GM10266 (cell line): ENCODE measurements around the gene TSPAN13.

Experiments used
- DNase-seq: peaks from one replicate; pipeline ENCODE4 v3.0.0; 2012; ENCODE audit errors: extremely low spot score
- TF ChIP-seq, protein P1 (sequence below): IDR thresholded peaks from 2 replicates; pipeline ENCODE4 v1.5.1; 2012; ENCODE audit warnings: mild to moderate bottlenecking, low read depth; ENCODE audit not compliant: control insufficient read depth, insufficient read depth; ENCODE audit errors: missing control alignments

Gene TSPAN13

DNA sequence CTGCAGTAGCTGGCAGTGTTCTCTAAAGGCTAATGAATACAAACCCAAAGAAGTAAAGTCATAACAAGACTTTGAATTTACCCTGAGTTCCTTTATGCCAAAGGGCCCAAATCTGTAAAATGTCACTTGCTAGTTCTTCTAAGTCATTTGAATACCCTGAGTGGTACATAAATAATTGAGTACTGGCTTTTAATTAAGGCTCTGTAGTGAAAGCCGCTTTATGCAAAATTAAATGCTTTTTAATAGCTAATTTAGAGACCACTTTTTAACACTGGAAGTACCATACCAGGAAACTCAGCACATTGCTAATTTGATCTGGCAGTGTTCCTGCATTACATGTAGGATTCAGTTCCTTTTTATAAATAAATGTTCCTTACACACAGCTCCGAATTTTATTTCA, 24.0 kb upstream of the TSPAN13 start:
- no peak for DNase-seq
- TF ChIP-seq, protein P1, sequence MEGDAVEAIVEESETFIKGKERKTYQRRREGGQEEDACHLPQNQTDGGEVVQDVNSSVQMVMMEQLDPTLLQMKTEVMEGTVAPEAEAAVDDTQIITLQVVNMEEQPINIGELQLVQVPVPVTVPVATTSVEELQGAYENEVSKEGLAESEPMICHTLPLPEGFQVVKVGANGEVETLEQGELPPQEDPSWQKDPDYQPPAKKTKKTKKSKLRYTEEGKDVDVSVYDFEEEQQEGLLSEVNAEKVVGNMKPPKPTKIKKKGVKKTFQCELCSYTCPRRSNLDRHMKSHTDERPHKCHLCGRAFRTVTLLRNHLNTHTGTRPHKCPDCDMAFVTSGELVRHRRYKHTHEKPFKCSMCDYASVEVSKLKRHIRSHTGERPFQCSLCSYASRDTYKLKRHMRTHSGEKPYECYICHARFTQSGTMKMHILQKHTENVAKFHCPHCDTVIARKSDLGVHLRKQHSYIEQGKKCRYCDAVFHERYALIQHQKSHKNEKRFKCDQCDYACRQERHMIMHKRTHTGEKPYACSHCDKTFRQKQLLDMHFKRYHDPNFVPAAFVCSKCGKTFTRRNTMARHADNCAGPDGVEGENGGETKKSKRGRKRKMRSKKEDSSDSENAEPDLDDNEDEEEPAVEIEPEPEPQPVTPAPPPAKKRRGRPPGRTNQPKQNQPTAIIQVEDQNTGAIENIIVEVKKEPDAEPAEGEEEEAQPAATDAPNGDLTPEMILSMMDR, result no peak

DNA sequence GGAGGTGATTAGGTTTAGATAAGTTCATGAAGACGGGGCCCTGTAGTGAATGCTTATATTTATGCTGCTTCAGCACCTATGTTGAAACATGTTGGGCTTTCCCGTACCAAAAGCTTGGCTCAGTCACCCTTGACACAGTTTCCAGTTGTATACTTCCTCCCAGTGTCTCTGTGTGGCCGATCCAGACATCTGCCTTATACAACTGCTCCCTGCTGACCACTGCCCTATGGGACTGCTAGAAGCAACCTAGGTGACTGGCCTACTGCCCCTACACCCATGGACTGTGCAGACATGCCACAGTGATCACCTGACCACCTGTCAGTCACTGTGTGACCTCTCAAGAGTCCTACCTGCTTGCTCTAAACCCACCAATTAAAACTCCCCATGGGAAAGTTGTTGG, 22.6 kb upstream of the TSPAN13 start:
- no peak for DNase-seq

DNA sequence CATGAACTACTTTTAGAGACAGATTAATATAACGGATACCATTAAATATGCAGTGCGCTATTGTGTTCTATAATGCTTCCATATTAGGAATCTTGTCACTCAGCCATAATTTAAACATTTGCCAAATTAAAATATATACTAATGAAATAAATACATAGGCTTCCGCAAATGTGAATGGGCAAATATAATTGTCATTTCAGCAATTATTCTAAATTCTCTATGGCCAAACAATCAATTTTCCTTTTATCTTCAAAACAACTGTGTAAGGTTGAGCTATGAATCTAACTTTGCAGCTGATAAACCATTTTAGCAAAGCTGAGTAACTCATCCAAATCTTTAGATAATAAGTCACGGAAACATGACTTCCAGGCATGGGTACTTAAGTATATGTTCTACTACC, 20.7 kb upstream of the TSPAN13 start:
- TF ChIP-seq, protein P1, result no peak
- DNase-seq, result no peak

More for the DNA sequence above, 22.6 kb upstream of the TSPAN13 start:
- TF ChIP-seq, protein P1, result no peak

DNA sequence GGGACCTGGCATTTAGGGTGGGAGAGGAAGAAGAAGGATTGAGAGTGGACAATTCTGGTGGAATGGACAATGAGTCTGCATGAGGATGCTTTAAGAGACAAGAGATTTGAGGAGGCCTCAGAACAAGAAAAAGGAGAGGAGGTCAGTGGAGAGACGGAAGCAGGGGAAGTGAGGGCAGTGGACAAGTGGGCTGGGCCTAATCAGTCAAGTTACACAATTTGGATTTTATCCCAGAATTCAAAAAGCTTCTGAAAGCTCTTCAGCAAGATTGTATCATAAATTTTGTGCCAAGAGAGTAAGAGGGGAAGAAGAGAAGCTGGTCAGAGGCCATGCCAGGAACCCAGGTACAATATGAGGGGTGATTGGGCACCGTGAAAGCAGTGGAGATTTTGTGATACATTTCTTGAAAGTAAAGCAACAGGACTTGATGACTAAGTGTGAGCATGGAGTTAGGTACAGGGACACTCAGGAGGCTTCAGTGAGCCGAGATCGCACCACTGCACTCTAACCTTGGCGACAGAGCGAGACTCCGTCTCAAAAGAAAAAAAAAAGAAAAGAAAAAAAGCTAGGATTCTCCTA, 19.3 kb upstream of the TSPAN13 start:
- TF ChIP-seq, protein P1, result no peak
- no peak for DNase-seq

DNA sequence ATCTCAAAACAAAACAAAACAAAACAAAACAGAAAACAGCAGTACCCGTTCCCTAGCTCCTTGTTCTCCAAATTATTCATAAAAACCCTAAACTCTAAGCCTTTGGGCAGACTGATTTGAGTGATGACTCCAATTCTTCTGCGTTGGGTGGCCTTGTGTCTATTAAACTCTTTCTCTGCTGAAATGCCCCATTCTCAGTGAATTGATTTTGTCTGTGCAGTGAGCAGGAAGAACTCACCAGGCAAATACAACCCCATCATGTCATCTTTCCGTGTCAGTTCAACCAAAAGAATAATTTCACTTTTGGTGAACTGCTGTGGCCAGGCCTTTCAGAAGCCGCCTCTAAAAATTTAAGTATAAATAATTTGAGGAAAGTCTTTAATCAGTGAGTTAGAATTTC, 18.5 kb upstream of the TSPAN13 start:
- DNase-seq, result no peak
- TF ChIP-seq, protein P1, result no peak

DNA sequence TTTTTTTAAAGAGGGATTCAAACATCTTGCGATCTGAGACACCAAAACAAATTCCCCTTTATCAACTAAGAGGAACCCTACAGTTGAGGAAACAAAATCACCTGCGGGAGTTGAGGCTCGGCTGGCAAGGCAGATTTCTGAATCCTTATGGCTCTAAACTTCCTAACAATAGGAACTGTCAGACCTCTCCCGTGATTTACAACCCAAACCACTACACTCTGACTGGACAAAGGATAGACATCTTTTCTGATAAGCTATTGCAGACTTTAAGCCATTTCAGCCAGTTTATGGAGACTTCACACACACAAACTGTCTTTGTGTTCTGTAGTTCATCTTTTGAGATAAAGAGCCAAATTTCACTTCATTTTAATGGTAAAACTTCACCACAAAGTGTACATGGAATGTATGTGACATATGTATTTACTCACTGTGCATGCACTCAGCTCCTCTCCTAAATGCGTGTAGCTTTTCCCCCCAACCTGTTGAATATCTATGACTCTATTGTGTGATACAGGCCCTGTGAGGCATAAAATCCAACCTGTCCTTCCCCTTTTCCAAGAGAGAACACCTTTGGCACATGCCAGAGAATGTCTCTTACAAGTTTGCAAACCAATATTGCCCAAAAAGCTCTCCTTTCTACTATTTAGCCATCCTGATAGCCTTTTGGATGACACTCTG, 15.4 kb upstream of the TSPAN13 start:
- TF ChIP-seq, protein P1, result no peak
- no peak for DNase-seq

DNA sequence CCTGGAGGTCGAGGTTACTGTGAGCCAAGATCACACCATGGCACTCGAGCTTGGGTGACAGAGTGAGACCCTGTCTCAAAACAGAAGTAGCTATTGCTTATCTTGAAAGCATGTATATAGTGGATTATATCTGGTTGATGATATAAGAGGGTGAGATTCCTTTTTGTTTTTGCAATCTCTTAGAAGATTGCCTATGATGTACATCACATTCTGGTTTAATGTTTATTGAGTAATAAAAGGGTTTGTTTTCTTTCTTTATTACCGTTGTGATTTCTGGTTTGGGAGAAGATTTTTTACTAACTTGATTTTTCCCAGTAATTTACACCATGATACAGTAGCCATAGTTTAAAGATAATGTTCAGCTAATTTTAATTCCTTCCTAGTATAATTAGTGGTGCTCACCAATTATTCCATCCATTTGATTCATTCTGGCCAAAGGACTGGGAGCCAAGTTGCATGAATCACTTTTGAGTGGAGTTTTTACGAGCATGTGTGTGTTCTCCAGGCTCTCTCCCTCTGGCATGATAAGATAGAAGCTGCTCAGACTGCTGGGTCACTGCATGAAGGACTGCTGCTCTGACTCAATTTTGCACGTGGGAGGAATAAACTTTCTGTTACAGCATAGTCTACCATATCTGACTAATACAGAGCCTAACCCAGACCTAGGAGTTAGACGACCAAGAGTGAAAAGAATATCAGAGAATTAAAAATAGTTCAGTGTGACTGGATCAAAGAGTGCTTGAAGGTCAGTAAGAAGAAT, 13.5 kb upstream of the TSPAN13 start:
- no peak for DNase-seq
- TF ChIP-seq, protein P1, result no peak
